ENCODE data around the gene ANGPTL2.
"Not testable (repeated sequence)": the region's sequence is repeated elsewhere in the genome, so short reads cannot be mapped to it uniquely, and the experiment has no call there.

ANGPTL2 gene

DNA sequence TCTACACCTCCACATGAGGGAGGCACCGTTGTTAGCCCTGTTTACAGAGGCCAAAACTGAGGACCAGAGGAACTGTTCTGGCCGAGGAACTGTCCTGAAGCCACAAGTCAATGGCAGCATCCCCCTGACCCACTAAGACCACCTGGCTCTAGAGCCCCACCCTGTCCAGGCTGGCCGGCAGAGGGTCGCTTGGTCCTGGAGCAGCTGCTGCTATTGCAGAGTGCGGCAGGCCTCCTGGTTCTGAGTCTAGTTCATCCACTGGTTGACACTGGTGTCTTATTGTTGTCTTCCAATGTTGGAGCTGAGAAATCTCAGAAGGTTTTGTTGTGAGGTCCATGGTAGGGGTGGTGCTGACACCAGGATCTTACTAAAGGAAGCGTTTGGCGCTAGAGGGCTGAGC is 26.6 kb upstream of the ANGPTL2 start:
- no peaks in the 10 kb centered on the region for H3K9me3 ChIP-seq (replicated peaks; ENCODE audit: insufficient read depth, low read length)
- no peak overlapping the region for H2AFZ ChIP-seq (ENCODE audit: low read length)
- no peak overlapping the region for H3K4me2 ChIP-seq (ENCODE audit: low read depth, low read length)
- no peaks in the 10 kb centered on the region for H3K79me2 ChIP-seq (ENCODE audit: low read length)
- H4K20me1 ChIP-seq (ENCODE audit: insufficient read depth, low read length): no peaks in the 10 kb centered on the region
- no peaks in the 10 kb centered on the region for H3K27me3 ChIP-seq (replicated peaks; ENCODE audit: insufficient read depth, low read length)
- no peak overlapping the region for H3K4me3 ChIP-seq (ENCODE audit: low read length)
- H3F3A ChIP-seq (ENCODE audit: insufficient read depth, low read length): peaks cover 6% of the 10 kb centered on the region; the same call in 1 of the 2 replicates
- no peak overlapping the region for H3K9ac ChIP-seq (ENCODE audit: low read length)
- H3K36me3 ChIP-seq (replicated peaks; ENCODE audit: insufficient read depth, low read length): no peaks in the 10 kb centered on the region
- TF ChIP-seq, protein P1, sequence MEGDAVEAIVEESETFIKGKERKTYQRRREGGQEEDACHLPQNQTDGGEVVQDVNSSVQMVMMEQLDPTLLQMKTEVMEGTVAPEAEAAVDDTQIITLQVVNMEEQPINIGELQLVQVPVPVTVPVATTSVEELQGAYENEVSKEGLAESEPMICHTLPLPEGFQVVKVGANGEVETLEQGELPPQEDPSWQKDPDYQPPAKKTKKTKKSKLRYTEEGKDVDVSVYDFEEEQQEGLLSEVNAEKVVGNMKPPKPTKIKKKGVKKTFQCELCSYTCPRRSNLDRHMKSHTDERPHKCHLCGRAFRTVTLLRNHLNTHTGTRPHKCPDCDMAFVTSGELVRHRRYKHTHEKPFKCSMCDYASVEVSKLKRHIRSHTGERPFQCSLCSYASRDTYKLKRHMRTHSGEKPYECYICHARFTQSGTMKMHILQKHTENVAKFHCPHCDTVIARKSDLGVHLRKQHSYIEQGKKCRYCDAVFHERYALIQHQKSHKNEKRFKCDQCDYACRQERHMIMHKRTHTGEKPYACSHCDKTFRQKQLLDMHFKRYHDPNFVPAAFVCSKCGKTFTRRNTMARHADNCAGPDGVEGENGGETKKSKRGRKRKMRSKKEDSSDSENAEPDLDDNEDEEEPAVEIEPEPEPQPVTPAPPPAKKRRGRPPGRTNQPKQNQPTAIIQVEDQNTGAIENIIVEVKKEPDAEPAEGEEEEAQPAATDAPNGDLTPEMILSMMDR (IDR thresholded peaks at IDR 0.05; ENCODE audit: low read length): no peak
- TF ChIP-seq EZH2phosphoT487 (IDR thresholded peaks at IDR 0.05; ENCODE audit: low read length) (no peak), EZH2 (optimal IDR thresholded peaks at IDR 0.05; ENCODE audit: low read depth, low read length) (no peak)
- H3K4me1 ChIP-seq (ENCODE audit: low read length): peaks cover 6% of the 10 kb centered on the region
- no peak overlapping the region for H3K27ac ChIP-seq (ENCODE audit: low read length)
- DNase-seq: no peak
- no peaks in the 10 kb centered on the region for H3K9me2 ChIP-seq (replicated peaks; ENCODE audit: insufficient read depth, low read length)

DNA sequence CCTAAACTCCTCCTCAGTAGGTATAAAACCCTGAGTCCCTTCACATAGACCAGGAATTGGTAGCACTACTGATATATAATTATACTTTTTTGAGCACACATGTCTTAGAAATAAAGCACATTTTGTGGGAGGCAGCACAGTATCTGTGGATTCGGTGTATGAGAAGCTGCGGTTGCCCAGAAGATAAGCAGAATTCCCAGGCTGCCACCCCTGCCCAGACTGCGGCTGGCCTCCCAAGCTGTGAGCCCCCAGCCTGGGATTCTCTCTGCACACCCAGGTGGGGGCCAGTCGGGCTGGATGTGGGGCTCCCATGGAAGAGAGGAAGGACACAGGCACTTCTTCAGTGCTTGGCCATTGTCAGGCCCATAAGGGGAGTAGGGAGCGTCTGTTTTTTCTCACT is 25.6 kb upstream of the ANGPTL2 start:
- Histone ChIP-seq H3K9me3 (replicated peaks; ENCODE audit: insufficient read depth, low read length) (no peaks in the 10 kb centered on the region), H3K27ac (ENCODE audit: low read length) (no peak overlapping the region), H3K9me2 (replicated peaks; ENCODE audit: insufficient read depth, low read length) (no peaks in the 10 kb centered on the region), H3K27me3 (replicated peaks; ENCODE audit: insufficient read depth, low read length) (no peaks in the 10 kb centered on the region), H3K4me2 (ENCODE audit: low read depth, low read length) (no peak overlapping the region), H2AFZ (ENCODE audit: low read length) (no peak overlapping the region), H4K20me1 (ENCODE audit: insufficient read depth, low read length) (no peaks in the 10 kb centered on the region), H3K4me1 (ENCODE audit: low read length) (no peaks in the 10 kb centered on the region), H3F3A (ENCODE audit: insufficient read depth, low read length) (no peaks in the 10 kb centered on the region), H3K9ac (ENCODE audit: low read length) (no peak overlapping the region), H3K79me2 (ENCODE audit: low read length) (no peaks in the 10 kb centered on the region), H3K36me3 (replicated peaks; ENCODE audit: insufficient read depth, low read length) (no peaks in the 10 kb centered on the region), H3K4me3 (ENCODE audit: low read length) (no peak overlapping the region)
- no peak for TF ChIP-seq EZH2phosphoT487 (IDR thresholded peaks at IDR 0.05; ENCODE audit: low read length)
- no peak for TF ChIP-seq EZH2 (optimal IDR thresholded peaks at IDR 0.05; ENCODE audit: low read depth, low read length)
- TF ChIP-seq, protein P1 (IDR thresholded peaks at IDR 0.05; ENCODE audit: low read length): no peak
- no peak for DNase-seq

DNA sequence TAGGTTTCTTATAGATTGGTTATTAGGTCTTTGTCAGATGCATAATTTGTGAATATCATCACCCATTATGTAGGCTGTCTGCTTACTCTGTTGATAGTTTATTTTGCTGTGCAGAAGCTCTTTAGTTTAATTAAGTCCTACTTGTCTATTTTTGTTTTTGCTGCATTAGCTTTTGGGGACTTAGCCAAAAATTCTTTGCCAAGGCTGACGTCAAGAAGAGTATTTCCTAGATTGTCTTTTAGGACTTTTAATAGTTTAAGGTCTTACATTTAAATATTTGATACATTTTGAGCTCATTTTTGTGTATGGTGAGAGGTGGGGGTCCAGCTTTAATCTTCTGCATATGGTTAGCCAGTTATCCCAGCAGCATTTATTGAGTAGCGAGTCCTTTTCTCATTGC is 24.8 kb upstream of the ANGPTL2 start:
- H3K36me3 ChIP-seq (replicated peaks; ENCODE audit: insufficient read depth, low read length): no peaks in the 10 kb centered on the region
- no peaks in the 10 kb centered on the region for H4K20me1 ChIP-seq (ENCODE audit: insufficient read depth, low read length)
- H3K4me1 ChIP-seq (ENCODE audit: low read length): no peaks in the 10 kb centered on the region
- H3K27me3 ChIP-seq (replicated peaks; ENCODE audit: insufficient read depth, low read length): no peaks in the 10 kb centered on the region
- H3K79me2 ChIP-seq (ENCODE audit: low read length): no peaks in the 10 kb centered on the region
- DNase-seq: no peak
- no peak overlapping the region for H3K4me2 ChIP-seq (ENCODE audit: low read depth, low read length)
- no peak overlapping the region for H3K4me3 ChIP-seq (ENCODE audit: low read length)
- no peaks in the 10 kb centered on the region for H3F3A ChIP-seq (ENCODE audit: insufficient read depth, low read length)
- no peaks in the 10 kb centered on the region for H3K9me3 ChIP-seq (replicated peaks; ENCODE audit: insufficient read depth, low read length)
- TF ChIP-seq EZH2phosphoT487 (IDR thresholded peaks at IDR 0.05; ENCODE audit: low read length): no peak
- no peak for TF ChIP-seq EZH2 (optimal IDR thresholded peaks at IDR 0.05; ENCODE audit: low read depth, low read length)
- TF ChIP-seq, protein P1 (IDR thresholded peaks at IDR 0.05; ENCODE audit: low read length): no peak
- H3K9ac ChIP-seq (ENCODE audit: low read length): no peak overlapping the region
- H3K27ac ChIP-seq (ENCODE audit: low read length): no peak overlapping the region
- no peaks in the 10 kb centered on the region for H3K9me2 ChIP-seq (replicated peaks; ENCODE audit: insufficient read depth, low read length)
- H2AFZ ChIP-seq (ENCODE audit: low read length): no peak overlapping the region

DNA sequence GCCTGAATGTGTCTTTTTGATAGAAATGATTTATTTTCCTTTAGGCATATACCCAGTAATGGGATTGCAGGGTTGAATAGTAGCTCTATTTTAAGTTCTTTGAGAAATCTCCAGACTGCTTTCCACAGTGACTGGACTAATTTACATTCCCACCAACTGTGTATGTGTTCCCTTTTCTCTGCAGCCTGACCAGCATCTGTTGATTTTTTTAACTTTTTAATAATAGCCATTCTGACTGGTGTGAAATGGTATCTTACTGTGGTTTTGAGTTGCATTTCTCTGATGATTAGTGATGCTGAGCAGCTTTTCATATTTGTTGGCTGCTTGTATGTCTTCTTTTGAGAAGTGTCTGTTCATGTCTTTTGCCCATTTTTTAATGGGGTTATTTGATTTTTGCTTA is 24.4 kb upstream of the ANGPTL2 start:
- not testable (repeated sequence) for H3K9me2 ChIP-seq (replicated peaks; ENCODE audit: insufficient read depth, low read length); H3K27me3 ChIP-seq (replicated peaks; ENCODE audit: insufficient read depth, low read length); H3K27ac ChIP-seq (ENCODE audit: low read length); H3K4me1 ChIP-seq (ENCODE audit: low read length); H4K20me1 ChIP-seq (ENCODE audit: insufficient read depth, low read length); H3K4me3 ChIP-seq (ENCODE audit: low read length); H3F3A ChIP-seq (ENCODE audit: insufficient read depth, low read length); H3K9me3 ChIP-seq (replicated peaks; ENCODE audit: insufficient read depth, low read length); H3K79me2 ChIP-seq (ENCODE audit: low read length); H3K9ac ChIP-seq (ENCODE audit: low read length); H3K36me3 ChIP-seq (replicated peaks; ENCODE audit: insufficient read depth, low read length); H2AFZ ChIP-seq (ENCODE audit: low read length); DNase-seq; H3K4me2 ChIP-seq (ENCODE audit: low read depth, low read length)
